ENCODE results near the gene ARHGEF7.

DNA sequence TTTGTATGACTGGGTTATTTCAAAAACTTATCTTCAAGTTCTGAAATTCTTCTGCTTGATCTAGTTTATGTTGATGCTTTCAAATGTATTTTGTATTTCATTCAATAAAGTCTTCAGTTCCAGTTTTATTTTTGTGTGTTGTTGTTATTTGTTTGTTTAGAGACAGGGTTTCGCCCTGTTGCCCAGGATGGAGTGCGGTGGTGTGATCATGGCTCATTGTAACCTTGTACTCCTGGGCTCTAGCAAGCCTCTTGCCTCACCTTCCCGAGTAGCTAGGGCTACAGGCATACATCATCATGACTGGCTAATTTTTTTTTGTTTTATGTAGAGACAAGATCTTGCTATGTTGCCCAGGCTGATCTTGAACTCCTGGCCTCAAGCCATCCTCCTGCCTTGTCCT is 40.3 kb upstream of the ARHGEF7 start:
- TF ChIP-seq, protein P1, sequence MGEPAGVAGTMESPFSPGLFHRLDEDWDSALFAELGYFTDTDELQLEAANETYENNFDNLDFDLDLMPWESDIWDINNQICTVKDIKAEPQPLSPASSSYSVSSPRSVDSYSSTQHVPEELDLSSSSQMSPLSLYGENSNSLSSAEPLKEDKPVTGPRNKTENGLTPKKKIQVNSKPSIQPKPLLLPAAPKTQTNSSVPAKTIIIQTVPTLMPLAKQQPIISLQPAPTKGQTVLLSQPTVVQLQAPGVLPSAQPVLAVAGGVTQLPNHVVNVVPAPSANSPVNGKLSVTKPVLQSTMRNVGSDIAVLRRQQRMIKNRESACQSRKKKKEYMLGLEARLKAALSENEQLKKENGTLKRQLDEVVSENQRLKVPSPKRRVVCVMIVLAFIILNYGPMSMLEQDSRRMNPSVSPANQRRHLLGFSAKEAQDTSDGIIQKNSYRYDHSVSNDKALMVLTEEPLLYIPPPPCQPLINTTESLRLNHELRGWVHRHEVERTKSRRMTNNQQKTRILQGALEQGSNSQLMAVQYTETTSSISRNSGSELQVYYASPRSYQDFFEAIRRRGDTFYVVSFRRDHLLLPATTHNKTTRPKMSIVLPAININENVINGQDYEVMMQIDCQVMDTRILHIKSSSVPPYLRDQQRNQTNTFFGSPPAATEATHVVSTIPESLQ (CRISPR knock-in tag; IDR thresholded peaks at IDR 0.05) = no peak
- TF ChIP-seq, protein P2, sequence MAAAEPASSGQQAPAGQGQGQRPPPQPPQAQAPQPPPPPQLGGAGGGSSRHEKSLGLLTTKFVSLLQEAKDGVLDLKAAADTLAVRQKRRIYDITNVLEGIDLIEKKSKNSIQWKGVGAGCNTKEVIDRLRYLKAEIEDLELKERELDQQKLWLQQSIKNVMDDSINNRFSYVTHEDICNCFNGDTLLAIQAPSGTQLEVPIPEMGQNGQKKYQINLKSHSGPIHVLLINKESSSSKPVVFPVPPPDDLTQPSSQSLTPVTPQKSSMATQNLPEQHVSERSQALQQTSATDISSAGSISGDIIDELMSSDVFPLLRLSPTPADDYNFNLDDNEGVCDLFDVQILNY (CRISPR knock-in tag; IDR thresholded peaks at IDR 0.05) = no peak
- TF ChIP-seq, protein P3, sequence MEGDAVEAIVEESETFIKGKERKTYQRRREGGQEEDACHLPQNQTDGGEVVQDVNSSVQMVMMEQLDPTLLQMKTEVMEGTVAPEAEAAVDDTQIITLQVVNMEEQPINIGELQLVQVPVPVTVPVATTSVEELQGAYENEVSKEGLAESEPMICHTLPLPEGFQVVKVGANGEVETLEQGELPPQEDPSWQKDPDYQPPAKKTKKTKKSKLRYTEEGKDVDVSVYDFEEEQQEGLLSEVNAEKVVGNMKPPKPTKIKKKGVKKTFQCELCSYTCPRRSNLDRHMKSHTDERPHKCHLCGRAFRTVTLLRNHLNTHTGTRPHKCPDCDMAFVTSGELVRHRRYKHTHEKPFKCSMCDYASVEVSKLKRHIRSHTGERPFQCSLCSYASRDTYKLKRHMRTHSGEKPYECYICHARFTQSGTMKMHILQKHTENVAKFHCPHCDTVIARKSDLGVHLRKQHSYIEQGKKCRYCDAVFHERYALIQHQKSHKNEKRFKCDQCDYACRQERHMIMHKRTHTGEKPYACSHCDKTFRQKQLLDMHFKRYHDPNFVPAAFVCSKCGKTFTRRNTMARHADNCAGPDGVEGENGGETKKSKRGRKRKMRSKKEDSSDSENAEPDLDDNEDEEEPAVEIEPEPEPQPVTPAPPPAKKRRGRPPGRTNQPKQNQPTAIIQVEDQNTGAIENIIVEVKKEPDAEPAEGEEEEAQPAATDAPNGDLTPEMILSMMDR (IDR thresholded peaks at IDR 0.05) = no peak
- TF ChIP-seq SP1 (CRISPR knock-in tag; conservative IDR thresholded peaks at IDR 0.05) = no peak
